Measurements from ENCODE around the gene KMT2E. TPM values are rescaled to one million over a fixed set of nuclear protein-coding genes. Genes with fewer than 3 reads are reported as not detected.

Gene KMT2E
- total RNA-seq, 3 donors from 2014 or later (not counting 1 experiment from before 2014, with no cell fraction given), result 272 to 353 (median 345) TPM

GRCh38 chr7:105055621-105056020, 41.6 kb downstream of the KMT2E start:
- peak overlapping the region; percentile 0 for H3K4me3 Mint-ChIP-seq
- no peak for DNase-seq
- TF ChIP-seq CTCF (IDR thresholded peaks at IDR 0.05), result no peak
- Histone ChIP-seq H3K4me3 (ENCODE audit: low read length) (no peak overlapping the region), H3K9me3 (ENCODE audit: control insufficient read depth, insufficient read depth, low read length) (no peaks in the 10 kb centered on the region), H3K36me3 (ENCODE audit: control insufficient read depth, insufficient read depth, low read length) (peaks cover 38% of the 10 kb centered on the region), H3K27me3 (ENCODE audit: control insufficient read depth, insufficient read depth, low read length) (no peaks in the 10 kb centered on the region), H3K27ac (ENCODE audit: low read length) (no peak overlapping the region), H3K4me1 (ENCODE audit: control insufficient read depth, insufficient read depth, low read length) (peaks cover 4% of the 10 kb centered on the region)
- peaks cover 64 to 72% of the 10 kb centered on the region in 2 donors for H3K4me1 Mint-ChIP-seq
- H3K27me3 Mint-ChIP-seq (ENCODE audit: low read depth in 2 of 2), result no peaks in the 10 kb centered on the region
- intact Hi-C loops (cut with micrococcal nuclease), result loop anchor here (5.0 kb wide), 1 partner anchor 33 kb away; no protein-coding TSS in a partner anchor
- peaks cover 8% of the 10 kb centered on the region for H3K36me3 Mint-ChIP-seq
- H3K27ac Mint-ChIP-seq, result peak overlapping the region; percentile 10 to 75
- no peaks in the 10 kb centered on the region for H3K9me3 Mint-ChIP-seq
- WGBS (ENCODE audit: insufficient coverage), result 78% methylated on average over 1 of the region's 1 CpG
- ATAC-seq, result no peak

GRCh38 chr7:105057472-105057871, 43.5 kb downstream of the KMT2E start:
- Histone ChIP-seq H3K9me3 (ENCODE audit: control insufficient read depth, insufficient read depth, low read length) (no peaks in the 10 kb centered on the region), H3K36me3 (ENCODE audit: control insufficient read depth, insufficient read depth, low read length) (peaks cover 31% of the 10 kb centered on the region), H3K4me3 (ENCODE audit: low read length) (no peak overlapping the region), H3K27ac (ENCODE audit: low read length) (no peak overlapping the region), H3K27me3 (ENCODE audit: control insufficient read depth, insufficient read depth, low read length) (no peaks in the 10 kb centered on the region), H3K4me1 (ENCODE audit: control insufficient read depth, insufficient read depth, low read length) (peaks cover 4% of the 10 kb centered on the region)
- no peaks in the 10 kb centered on the region for H3K27me3 Mint-ChIP-seq (ENCODE audit: low read depth in 2 of 2)
- no peaks in the 10 kb centered on the region for H3K9me3 Mint-ChIP-seq
- ATAC-seq, result no peak
- H3K4me1 Mint-ChIP-seq, result peaks cover 63 to 67% of the 10 kb centered on the region in 2 donors
- TF ChIP-seq CTCF (IDR thresholded peaks at IDR 0.05), result no peak
- intact Hi-C loops (cut with micrococcal nuclease), result loop anchor here (5.0 kb wide), 1 partner anchor 35 kb away; no protein-coding TSS in a partner anchor
- DNase-seq, result no peak
- 87% methylated on average over 4 of the region's 4 CpGs for WGBS (ENCODE audit: insufficient coverage)
- H3K4me3 Mint-ChIP-seq, result no peak overlapping the region
- H3K27ac Mint-ChIP-seq, result peak overlapping the region; percentile 10 to 75
- H3K36me3 Mint-ChIP-seq, result no peaks in the 10 kb centered on the region

- Histone ChIP-seq H3K36me3 (ENCODE audit: control insufficient read depth, insufficient read depth, low read length) (peaks cover 46% of the 10 kb centered on the region), H3K4me3 (ENCODE audit: low read length) (no peak overlapping the region), H3K4me1 (ENCODE audit: control insufficient read depth, insufficient read depth, low read length) (no peaks in the 10 kb centered on the region), H3K27ac (ENCODE audit: low read length) (no peak overlapping the region), H3K27me3 (ENCODE audit: control insufficient read depth, insufficient read depth, low read length) (no peaks in the 10 kb centered on the region), H3K9me3 (ENCODE audit: control insufficient read depth, insufficient read depth, low read length) (no peaks in the 10 kb centered on the region)
- Mint-ChIP-seq H3K36me3 (no peaks in the 10 kb centered on the region), H3K27ac (peak overlapping the region; percentile 9 to 75), H3K9me3 (no peaks in the 10 kb centered on the region), H3K4me1 (peaks cover 61 to 76% of the 10 kb centered on the region in 2 donors), H3K27me3 (ENCODE audit: low read depth in 2 of 2) (no peaks in the 10 kb centered on the region), H3K4me3 (no peak overlapping the region)
- no peak for TF ChIP-seq CTCF (IDR thresholded peaks at IDR 0.05)
- DNase-seq (no peak), ATAC-seq (peak in 1 of 3 donors; percentile 13)
- intact Hi-C loops (cut with micrococcal nuclease), result no loop called here
- WGBS (ENCODE audit: insufficient coverage), result 100% methylated on average over 2 of the region's 4 CpGs
Observed at GRCh38 chr7:105060437-105060836, 46.4 kb downstream of the KMT2E start.

GRCh38 chr7:105060923-105061322, 46.9 kb downstream of the KMT2E start:
- Mint-ChIP-seq H3K4me1 (peaks cover 59 to 72% of the 10 kb centered on the region in 2 donors), H3K27me3 (ENCODE audit: low read depth in 2 of 2) (no peaks in the 10 kb centered on the region), H3K9me3 (no peaks in the 10 kb centered on the region), H3K4me3 (no peak overlapping the region), H3K27ac (peak overlapping the region; percentile 9 to 75), H3K36me3 (no peaks in the 10 kb centered on the region)
- Histone ChIP-seq H3K9me3 (ENCODE audit: control insufficient read depth, insufficient read depth, low read length) (no peaks in the 10 kb centered on the region), H3K4me1 (ENCODE audit: control insufficient read depth, insufficient read depth, low read length) (no peaks in the 10 kb centered on the region), H3K27me3 (ENCODE audit: control insufficient read depth, insufficient read depth, low read length) (no peaks in the 10 kb centered on the region), H3K27ac (ENCODE audit: low read length) (no peak overlapping the region), H3K36me3 (ENCODE audit: control insufficient read depth, insufficient read depth, low read length) (peaks cover 50% of the 10 kb centered on the region), H3K4me3 (ENCODE audit: low read length) (no peak overlapping the region)
- TF ChIP-seq CTCF (IDR thresholded peaks at IDR 0.05), result no peak
- DNase-seq (no peak), ATAC-seq (no peak)
- 100% methylated on average over 3 of the region's 3 CpGs for WGBS (ENCODE audit: insufficient coverage)
- intact Hi-C loops (cut with micrococcal nuclease), result no loop called here
